Brain pericyte (primary cell): ENCODE measurements around the gene IL21R.

Source experiments
- DNase-seq: peaks from one replicate; pipeline ENCODE4 v3.0.0-alpha.2; 2012; ENCODE audit warnings: low read depth, low spot score

The IL21R gene

DNA sequence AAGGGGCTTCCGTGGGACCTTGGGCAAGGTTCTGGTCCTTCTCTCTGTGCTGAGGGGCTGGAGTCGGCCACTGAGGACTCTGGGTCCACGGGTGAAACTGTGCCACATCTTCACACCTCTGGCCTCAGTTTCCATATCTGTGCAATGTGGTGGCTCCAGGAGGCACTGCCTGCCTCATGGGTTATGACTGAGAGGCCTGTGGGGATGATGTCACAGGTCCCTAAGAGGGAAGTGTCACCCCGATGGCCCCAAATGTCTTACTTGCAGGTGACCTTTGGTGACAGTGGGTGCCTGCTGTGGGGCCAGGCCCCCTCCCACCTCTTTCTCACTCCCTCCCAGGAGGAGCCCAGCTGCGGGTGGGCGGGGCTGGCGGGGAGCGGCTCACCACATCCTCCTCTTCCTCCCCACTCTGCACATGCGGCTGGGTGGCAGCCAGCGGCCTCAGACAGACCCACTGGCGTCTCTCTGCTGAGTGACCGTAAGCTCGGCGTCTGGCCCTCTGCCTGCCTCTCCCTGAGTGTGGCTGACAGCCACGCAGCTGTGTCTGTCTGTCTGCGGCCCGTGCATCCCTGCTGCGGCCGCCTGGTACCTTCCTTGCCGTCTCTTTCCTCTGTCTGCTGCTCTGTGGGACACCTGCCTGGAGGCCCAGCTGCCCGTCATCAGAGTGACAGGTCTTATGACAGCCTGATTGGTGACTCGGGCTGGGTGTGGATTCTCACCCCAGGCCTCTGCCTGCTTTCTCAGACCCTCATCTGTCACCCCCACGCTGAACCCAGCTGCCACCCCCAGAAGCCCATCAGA lies at the start of gene IL21R:
Gene IL21R, plus strand, starts transcription at position 407 of the 801 bp plus-strand sequence. CDS start 27,898 bp downstream, outside the sequence.
- no peak for DNase-seq

- DNase-seq, result no peak
Observed at GRCh38 chr16:27353853-27354252, 48.1 kb upstream of the IL21R start.

GRCh38 chr16:27355610-27356009 lies 46.4 kb upstream of the IL21R start:
- DNase-seq, result no peak

GRCh38 chr16:27356794-27357193 lies 45.2 kb upstream of the IL21R start:
- DNase-seq, result no peak

GRCh38 chr16:27359051-27359450 lies 42.9 kb upstream of the IL21R start:
- DNase-seq, result no peak

- DNase-seq, result no peak
Observed at GRCh38 chr16:27359615-27360014, 42.4 kb upstream of the IL21R start.

- no peak for DNase-seq
Observed at GRCh38 chr16:27361987-27362386, 40.0 kb upstream of the IL21R start.

DNA sequence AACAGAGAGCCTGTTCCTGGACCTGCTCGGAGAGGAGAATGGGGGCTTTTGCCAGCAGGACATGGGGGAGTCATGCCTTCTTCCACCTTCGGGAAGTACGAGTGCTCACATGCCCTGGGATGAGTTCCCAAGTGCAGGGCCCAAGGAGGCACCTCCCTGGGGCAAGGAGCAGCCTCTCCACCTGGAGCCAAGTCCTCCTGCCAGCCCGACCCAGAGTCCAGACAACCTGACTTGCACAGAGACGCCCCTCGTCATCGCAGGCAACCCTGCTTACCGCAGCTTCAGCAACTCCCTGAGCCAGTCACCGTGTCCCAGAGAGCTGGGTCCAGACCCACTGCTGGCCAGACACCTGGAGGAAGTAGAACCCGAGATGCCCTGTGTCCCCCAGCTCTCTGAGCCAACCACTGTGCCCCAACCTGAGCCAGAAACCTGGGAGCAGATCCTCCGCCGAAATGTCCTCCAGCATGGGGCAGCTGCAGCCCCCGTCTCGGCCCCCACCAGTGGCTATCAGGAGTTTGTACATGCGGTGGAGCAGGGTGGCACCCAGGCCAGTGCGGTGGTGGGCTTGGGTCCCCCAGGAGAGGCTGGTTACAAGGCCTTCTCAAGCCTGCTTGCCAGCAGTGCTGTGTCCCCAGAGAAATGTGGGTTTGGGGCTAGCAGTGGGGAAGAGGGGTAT lies 39.3 kb upstream of the IL21R start:
- DNase-seq, result no peak

DNA sequence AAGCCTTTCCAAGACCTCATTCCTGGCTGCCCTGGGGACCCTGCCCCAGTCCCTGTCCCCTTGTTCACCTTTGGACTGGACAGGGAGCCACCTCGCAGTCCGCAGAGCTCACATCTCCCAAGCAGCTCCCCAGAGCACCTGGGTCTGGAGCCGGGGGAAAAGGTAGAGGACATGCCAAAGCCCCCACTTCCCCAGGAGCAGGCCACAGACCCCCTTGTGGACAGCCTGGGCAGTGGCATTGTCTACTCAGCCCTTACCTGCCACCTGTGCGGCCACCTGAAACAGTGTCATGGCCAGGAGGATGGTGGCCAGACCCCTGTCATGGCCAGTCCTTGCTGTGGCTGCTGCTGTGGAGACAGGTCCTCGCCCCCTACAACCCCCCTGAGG lies 38.7 kb upstream of the IL21R start:
- DNase-seq, result no peak

GRCh38 chr16:27363797-27364196 lies 38.2 kb upstream of the IL21R start:
- no peak for DNase-seq

GRCh38 chr16:27364493-27365141 lies 37.4 kb upstream of the IL21R start:
- no peak for DNase-seq

- DNase-seq, result no peak
Observed at GRCh38 chr16:27365142-27366089, 36.6 kb upstream of the IL21R start.

DNA sequence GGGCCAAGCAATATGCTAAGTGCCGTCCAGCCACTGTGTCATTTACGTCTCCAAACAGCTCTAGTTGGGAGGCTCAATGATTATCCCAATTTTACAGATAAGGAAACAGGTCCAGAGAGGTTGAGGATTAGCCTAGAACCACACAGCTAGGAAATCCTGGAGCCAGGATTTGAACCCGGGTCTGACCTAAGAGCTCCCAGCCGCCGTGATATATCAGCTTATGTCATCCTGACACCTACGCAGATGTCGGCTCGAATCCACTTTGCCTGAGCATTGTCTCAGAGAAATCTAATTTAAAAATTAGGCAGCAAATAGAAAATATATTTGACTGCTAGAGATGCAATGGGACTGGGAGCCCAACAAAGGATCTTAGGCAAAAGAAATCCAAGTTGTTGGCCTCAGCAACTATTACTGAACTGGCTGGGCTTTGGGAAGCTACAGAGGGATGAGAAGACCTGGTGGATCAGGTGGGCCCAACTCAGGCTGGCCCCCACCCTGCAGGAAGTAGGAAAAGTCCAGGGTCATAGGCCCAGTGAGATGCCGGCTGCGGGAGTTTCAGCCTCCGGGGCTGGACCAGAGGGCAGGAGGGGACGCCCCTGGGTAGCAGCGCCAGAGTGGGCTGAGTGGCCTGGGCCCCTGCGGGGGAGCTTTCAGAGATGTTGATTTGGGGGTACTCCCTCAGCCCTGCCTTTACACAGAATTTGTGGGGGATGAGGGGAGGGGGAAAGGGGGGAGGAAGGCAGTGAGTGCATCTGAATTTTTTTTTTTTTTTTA lies 35.1 kb upstream of the IL21R start:
- DNase-seq, result no peak

DNA sequence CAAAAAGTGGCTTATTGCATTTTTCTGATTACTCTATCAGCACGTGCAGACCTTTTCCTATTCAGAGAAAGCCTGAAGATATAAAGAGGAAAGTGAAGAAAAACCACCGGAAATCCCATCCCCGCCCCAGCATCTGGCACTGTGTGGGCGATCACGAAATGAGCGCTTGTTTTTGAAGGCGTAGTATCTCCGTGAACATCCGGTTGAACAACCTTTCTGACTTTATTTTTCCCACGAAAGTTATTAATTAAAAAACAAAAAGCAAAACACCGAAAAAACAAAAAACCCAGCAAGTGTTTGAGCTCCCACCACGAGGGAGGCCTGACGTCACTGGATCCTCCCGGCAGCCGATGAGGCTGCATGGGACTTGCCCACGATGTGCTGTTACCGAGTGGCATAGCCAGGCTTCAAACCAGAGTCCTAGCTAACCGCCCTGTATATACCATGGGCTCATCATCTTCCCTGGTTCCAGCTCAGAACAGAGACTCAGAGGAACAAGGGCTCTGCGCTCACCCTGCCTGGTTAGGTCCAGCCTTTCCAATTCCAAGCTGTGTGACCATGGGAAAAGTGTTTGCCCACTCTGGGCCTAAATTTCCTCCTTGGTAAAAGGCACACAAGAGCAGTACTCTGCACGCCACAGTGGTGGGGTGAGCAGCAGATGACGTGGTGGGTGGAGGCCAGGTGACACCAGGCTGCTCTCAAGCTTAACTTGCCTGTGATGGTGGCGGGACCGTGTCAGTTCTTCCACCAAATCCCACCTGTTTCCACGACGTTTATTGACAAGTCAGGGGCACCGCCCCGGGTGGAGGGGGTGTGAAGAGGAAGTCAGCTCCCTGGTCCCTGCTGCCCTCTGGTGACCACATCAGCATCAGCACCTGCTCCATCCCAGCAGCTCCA lies 34.3 kb upstream of the IL21R start:
- no peak for DNase-seq

GRCh38 chr16:27368358-27368722 lies 33.6 kb upstream of the IL21R start:
- DNase-seq, result no peak

DNA sequence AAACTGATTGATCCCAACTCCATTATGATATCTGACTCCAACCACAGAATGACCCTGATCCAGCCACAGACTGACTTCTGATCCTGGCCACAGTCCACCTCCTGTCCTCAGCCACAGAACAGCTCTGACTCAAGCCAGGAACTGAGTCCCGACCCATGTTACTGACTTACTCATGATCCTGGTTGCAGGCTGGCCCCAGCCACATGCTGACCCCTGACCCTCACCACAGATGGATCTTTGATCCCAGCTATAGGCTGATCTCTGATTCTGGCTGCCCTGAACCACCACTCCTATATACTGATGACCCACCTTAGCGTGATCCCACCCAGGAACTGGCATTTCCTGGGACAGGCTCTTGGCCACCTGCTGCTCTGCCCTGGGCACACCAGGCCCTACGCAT lies 32.2 kb upstream of the IL21R start:
- DNase-seq, result no peak

DNA sequence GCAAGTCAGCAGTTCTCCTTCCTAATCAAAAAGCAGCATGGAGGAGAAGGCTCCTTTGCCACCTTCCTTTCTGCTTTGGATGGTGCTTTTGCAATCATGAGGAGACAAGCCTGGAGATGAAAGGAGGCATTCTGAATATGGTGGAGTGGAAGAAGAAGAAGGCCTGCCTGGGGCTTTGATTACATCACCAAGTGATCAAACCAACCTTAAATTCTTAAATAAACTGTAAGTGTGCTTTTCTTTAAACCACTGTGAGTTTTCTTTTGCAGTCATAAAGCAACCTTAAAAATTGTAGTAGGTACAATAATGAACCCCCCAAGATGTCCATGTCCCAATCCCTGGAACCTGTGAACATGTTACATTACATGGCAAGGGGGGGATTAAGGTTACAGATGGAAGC lies 31.7 kb upstream of the IL21R start:
- no peak for DNase-seq

DNA sequence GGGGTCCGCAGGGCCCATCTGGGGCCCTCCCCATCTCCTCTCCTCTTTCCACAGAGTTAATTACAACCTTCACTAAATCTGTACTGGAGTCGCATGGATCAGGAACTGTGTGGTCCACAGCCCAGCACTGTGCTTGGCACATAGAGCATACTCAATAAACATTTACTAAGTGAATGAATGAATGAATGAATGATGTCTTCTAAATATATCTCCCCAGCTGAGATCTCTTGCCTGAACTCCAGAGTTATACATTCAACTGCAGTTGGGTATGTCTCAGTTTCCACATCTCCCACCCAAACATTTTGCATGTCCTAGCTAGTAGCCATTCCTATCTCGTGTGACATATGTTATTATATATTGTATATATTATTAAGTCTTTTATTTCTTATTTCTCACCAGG lies 28.7 kb upstream of the IL21R start:
- no peak for DNase-seq

GRCh38 chr16:27374221-27374803 lies 27.7 kb upstream of the IL21R start:
- no peak for DNase-seq
